Activated CD4-positive, CD25-positive, alpha-beta regulatory T cell treated with anti-CD3 and anti-CD28 coated beads, Interleukin-2, amount 50 U/mL, for 24 hours (primary cell): ENCODE results near the gene CDC34.

ENCODE experiments used
- ATAC-seq, 2 donors: fragments of 150-1000 bp; cut with Tn5 transposase; one replicate each; pipeline ENCODE4 v1.10.0; 2021; ENCODE audit warnings: mild to moderate bottlenecking in 1 of 2, moderate library complexity in 1 of 2

Gene CDC34

DNA sequence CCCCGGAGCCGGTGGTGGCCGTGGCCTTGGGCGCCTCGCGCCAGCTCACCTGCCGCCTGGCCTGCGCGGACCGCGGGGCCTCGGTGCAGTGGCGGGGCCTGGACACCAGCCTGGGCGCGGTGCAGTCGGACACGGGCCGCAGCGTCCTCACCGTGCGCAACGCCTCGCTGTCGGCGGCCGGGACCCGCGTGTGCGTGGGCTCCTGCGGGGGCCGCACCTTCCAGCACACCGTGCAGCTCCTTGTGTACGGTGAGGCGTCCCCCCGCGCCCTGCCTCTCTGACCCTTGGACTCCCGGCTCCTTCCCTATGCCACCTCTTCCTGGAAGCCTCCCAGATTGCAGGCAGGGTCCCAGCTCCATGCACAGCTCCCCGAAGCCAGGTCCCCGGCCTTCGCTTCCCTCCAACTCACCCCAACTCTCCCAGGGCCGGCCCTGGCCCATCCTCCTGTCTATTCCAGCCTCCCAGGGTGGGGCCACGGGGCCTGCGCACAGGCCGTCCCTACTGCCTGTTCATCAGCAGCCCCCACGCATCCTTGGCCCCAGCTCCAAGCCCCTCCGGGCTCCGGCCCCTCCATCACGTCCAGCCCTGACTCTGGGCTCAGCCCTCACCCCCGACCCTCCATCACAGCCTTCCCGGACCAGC lies 33.6 kb upstream of the CDC34 start:
- no peak for ATAC-seq

DNA sequence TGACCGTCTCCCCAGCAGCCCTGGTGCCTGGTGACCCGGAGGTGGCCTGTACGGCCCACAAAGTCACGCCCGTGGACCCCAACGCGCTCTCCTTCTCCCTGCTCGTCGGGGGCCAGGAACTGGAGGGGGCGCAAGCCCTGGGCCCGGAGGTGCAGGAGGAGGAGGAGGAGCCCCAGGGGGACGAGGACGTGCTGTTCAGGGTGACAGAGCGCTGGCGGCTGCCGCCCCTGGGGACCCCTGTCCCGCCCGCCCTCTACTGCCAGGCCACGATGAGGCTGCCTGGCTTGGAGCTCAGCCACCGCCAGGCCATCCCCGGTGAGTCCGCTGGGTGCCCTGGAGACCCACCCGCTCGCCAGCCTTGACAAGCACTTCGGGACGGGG lies 33.1 kb upstream of the CDC34 start:
- no peak for ATAC-seq

DNA sequence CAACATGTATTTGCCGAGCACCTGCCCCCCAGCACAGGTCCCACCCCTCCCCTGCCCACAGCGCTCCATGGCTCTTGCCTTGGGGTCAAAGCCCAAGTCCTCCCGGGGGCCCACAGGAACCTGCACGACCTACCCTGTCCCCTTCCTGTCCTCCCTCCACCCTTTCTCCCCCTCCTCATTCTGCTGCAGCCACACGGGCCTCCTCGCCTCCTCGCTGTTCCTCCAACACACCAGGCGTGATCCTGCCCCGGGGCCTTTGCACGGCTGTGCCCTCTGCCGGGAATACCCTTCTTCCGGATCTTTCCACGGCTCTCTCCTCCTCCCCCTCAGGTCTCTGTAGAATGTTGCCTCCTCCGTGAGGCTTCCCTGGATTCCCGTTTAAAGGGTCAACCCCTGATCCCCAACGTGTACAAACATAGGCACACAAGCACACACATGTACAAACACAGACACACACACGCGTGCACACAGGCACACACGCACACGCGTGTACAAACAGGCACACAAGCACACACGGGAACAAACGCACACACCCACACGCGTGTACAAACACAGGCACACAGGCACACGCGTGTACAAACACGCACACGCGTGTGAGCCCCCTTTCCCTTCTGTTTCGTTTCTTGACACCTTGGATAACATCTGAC lies 32.5 kb upstream of the CDC34 start:
- no peak for ATAC-seq

DNA sequence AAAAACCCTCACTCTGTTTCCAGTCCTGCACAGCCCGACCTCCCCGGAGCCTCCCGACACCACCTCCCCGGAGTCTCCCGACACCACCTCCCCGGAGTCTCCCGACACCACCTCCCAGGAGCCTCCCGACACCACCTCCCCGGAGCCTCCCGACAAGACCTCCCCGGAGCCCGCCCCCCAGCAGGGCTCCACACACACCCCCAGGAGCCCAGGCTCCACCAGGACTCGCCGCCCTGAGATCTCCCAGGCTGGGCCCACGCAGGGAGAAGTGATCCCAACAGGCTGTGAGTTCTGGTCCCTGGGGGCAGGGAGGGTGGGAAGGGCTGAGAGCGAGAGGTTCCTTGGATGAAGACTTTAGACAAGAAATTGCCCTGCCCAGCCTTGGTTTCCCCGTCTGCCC lies 29.9 kb upstream of the CDC34 start:
- ATAC-seq: no peak

DNA sequence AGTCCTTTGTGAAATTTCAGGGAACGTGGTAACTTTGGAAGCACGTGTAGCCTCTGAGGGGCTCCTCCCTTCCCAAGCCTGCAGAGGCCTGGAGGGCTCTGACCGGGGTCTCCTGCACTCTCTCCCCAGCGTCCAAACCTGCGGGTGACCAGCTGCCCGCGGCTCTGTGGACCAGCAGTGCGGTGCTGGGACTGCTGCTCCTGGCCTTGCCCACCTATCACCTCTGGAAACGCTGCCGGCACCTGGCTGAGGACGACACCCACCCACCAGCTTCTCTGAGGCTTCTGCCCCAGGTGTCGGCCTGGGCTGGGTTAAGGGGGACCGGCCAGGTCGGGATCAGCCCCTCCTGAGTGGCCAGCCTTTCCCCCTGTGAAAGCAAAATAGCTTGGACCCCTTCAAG lies 26.9 kb upstream of the CDC34 start:
- ATAC-seq: no peak

DNA sequence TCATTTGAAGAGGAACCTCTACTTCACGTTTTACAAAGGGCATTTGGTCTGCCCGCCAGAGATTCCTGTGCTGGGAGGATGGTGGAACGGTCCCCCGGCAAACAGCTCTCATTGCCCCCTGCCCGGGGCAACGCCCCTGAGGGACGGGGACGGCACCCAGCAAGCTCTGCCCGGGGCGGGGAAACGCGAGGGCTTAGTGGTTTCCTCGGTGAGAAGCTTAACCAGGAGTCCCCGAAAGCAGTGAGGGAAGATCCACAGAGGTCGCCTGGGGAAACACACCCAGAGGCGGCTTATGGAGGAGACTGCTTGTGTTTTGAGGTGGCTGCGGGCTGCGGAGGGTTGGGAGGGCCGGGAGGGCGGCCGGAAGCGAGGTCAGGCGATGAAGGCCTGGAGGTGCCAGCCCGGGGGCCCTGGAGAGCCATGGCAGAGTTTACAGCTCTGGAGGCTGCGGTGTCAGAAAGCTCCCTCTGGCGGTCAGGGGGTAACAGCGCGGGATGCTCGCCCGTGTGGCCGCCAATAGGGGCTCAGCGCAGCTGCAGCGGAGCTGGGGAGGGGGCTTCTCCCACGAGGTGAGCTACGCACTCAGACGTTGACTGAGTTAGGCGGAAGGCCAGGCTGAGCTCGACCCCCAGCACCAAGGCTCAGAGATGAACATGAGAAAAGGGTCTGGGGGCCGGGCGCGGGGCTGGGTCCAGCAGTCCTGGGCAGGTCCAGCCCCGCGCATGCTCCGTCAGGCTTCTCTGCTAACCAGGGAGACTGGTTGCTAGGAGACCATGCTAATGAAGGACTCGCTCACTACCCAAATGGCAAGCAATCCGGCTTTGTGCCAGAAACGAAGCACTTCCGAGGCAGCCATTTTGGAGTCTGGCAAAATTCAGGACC lies 24.9 kb upstream of the CDC34 start:
- peak; percentile 74 to 75 for ATAC-seq

DNA sequence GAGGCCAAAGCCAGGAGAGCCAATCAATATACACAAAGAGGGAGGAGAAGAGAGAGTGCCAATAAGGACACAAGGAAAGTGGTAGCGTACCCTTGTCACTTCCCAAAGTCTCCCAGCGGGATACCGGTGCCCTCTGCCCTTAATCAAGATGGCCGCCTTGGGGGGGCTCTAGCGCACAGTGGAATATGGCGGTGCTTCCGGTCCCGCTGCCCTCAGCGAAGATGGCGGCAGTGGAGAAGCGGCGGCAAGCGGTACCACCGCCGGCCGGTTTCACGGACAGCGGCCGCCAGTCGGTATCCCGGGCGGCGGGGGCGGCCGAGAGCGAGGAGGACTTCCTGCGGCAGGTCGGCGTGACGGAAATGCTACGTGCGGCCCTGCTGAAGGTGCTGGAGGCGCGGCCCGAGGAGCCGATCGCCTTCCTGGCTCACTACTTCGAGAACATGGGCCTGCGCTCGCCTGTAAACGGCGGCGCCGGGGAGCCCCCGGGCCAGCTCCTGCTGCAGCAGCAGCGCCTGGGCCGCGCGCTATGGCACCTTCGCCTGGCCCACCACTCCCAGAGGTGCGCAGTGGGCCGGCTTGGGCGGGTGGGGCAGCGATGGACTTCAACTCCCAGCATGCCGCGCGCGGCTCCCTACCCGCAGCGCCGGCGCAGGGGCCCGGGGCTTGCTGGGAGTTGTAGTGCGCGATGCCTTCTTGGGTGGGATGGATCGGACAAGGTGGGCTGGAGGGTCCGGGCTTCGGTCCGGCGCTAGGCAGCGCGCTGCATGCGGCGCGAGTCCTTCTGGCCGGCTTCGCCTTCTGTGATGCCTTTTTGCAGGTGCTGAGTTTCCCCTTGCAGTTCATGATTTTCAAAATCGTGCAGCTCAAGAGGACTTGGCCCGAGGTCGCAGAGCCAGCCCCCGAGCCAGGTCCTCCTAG lies 24.0 kb upstream of the CDC34 start, which contains the start of gene TPGS1:
Gene TPGS1 (plus strand): TSS at position 212 of the 918 bp plus-strand sequence. CDS start 10 bp downstream, at position 222.
- ATAC-seq: peak; percentile 60 to 63

DNA sequence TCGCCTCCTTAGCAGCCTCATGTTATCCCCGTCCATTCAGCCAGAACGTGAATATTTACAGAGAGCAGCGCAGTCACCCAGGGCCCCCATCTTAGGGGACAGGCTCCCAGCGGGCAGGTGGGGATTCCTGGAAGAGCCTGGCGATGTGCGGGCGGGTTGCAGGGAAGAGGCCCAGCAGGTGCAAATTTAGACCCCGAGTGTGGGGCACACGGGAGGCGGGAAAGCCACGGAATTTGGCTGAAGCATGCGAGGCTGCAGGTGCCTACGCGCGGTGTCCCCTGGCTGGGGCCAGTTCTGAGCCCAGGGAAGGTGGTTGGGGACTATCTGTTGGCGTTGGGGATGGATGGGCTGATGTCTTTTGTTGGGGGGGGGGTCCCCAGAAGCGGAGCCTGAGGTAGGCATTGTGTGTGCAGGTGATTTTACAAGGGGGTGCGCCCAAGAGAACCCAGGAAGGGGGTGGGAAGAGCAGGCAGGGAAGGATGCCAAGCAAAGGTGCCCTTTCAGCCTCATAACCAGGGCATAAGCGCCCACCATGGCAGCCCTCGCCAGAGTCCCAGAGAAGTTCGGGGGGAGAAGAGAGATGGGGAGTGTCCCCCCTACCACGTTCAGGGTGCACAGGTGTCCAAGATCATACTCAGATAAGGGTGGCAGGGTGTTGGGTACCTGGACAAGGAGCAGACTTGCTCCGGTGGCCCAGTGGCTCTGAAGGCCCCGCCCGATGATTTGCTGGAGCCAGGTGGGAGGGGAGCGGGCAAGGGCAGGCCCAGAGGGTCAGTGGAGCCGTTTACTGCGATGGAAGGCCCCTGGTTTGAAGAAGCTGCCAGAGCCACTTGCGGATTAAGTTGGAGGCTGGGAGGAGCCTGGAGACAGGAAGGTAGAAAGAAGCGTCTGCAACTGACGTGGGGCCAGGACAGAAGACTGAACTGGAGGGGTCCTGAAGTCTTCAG lies 23.1 kb upstream of the CDC34 start:
- no peak for ATAC-seq

DNA sequence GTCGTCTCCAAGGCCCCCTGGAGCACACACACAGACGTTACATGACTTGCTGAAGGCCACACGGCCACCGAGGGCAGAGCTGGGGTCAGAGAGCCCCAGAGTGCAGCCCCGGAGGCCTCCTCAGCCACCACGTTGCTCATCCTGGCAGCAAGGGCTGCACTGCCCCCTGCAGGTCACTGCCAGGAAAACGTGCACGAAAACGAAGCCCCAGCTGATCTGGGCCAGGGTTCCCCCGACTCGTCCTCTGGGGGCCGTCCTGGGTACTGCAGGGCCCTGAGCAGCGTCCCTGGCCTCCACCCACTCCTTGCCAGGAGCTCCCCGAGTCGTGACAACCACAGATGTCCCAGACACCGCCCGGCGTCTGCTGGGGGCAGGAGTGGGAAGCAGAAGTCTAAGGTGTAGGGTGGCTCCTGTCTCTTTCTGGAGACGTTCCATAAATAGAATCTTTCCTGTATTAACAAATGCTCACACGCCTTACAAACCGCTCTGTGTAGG lies 20.9 kb upstream of the CDC34 start:
- peak; percentile 46 to 48 for ATAC-seq

DNA sequence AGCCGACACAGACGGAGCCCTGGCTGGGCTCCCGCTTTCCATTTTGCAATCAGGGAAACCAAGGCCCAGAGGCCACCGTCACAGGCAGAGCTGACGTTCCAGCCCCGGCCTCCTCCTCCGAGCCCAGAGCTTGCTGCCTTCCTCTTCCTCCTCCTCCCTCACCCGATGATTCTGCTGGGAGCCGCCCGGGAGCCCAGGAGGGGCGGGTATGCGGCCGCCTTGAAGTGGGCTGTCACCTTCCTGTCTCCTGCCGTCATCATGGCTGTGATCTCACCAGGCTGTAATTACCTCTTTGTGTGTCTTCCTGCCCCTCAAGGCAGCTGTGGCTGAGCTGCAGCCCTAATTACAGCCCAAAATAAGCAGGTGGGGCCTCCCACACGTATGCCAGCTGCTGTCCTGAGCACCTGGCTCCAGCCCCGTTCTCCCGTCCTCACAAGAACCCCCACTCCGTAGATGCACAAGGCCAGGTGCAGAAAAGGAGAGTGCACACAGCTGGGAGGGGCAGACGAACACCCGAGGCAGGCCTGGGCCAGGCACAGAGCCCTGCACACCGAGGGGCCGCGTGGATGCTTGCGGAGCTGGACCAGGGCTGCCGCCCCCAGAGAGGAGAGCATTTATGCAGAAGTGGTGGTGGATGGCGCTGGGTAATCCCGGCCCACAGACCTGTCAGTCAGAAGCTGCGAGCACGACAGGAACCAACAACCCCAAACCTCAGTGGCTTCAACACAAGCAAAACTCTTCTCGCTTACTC lies 20.3 kb upstream of the CDC34 start:
- peak; percentile 31 to 42 for ATAC-seq

DNA sequence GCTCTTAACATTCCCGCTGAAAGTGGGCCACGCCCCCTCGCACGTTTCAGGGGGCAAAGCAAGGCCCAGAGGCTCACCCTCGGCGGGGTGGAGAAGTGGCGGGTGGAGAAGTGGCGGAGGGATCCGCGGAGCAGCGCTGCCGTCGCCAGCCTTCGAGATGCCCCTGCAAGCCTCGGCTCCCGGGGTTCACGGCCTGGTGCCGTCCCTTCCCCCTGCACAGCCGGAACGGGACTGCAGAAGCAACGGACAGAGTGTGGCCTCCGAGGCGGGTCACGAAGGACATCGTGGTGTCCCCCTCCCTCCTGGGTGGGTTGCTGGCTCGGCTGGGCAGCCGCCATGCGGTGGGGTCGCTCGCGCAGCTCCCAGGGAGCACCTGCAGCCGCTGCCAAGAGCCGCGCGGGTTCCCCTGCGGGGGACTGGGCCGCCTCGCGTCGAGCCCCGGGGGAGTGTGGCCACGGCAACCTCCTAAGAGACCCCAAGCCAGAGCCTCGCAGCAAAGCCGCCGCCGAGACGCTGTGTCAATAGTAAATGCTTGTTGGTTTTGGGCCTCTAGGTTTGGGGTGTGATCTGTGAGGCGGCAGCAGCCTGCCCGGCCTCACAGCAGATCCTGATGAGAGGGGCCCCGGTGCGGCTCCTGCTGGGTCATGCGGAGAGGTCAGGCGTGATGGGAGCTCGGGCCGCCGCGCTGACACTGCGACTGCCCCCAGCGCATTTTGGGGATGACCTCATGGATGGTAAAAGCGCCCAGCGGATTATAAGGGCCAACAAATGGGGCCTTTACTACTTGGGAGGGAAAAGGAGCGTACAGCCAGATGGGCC lies 18.8 kb upstream of the CDC34 start:
- ATAC-seq: no peak

DNA sequence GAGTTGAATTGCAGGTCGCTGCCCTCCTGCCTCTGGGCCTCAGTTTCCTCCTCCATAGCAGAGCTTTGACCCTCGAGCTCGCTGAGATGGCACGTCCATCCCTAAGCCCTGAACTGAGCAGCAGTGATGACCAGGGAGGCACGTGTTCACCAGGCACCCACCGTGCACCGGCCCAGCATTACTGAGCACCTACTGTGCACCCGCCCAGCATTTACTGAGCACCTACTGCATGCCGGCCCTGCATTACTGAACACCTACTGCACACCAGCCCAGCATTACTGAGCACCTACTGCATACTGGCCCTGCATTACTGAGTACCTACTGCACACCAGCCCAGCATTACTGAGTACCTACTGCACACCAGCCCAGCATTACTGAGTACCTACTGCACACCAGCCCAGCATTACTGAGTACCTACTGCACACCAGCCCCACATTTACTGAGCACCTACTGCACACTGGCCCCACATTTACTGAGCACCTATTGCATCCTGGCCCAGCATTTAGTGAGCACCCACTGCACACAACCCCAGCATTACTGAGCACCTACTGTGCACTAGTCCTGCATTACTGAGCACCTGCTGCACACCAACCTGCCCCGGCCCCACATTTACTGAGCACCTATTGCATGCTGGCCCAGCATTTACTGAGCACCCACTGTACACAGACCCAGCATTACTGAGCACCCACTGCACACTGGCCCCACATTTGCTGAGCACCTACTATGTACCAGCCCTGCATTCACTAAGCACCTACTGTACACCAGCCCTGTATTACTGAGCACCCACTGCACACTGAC lies 18.0 kb upstream of the CDC34 start:
- no peak for ATAC-seq

DNA sequence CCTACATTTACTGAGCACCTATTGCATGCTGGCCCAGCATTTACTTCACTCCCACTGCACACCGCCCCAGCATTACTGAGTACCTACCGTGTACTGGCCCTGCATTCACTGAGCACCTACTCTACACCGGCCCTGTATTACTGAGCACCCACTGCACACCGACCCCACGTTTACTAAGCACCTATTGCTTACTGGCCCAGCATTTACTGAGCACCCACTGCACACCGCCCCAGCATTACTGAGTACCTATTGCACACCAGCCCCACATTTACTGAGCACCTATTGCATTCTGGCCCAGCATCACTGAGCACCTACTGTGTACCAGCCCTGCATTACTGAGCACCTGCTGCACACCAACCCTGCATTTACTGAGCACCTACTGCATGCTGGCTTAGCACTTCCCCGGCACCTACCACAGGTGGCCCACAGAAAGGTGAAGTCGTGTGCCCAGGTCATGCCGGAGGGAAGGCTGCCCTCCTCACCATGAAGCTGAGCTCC lies 17.3 kb upstream of the CDC34 start:
- no peak for ATAC-seq

DNA sequence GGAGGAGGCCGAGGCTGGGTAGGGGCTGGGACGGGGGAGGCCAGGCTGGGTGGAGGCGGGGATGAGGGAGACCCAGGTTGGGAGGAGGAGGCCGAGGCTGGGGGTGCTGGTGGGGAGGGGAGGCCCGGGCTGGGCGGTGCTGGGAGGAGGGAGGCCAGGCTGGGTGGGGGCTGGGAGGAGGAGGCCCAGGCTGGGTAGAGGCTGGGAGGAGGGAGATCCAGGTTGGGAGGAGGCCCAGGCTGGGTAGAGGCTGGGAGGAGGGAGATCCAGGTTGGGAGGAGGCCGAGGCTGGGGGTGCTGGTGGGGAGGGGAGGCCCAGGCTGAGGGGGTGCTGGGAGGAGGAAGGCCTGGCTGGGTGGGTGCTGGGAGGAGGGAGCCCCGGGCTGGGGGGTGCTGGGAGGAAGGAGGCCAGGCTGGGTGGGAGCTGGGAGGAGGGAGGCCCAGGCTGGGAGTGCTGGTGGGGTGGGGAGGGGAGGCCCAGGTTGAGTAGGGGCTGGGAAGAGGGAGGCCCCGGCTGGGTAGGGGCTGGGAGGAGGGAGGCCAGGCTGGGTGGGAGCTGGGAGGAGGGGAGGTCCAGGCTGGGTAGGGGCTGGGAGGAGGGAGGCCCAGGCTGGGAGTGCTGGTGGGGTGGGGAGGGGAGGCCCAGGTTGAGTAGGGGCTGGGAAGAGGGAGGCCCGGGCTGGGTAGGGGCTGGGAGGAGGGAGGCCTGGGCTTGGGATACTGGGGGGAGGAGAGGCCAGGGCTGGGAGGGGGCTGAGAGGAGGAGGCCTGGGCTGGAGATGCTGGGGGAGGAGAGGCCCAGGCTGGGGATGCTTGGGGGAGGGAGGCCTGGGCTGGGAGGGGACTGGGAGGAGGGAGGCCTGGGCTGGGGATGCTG lies 13.6 kb upstream of the CDC34 start:
- ATAC-seq: no peak

DNA sequence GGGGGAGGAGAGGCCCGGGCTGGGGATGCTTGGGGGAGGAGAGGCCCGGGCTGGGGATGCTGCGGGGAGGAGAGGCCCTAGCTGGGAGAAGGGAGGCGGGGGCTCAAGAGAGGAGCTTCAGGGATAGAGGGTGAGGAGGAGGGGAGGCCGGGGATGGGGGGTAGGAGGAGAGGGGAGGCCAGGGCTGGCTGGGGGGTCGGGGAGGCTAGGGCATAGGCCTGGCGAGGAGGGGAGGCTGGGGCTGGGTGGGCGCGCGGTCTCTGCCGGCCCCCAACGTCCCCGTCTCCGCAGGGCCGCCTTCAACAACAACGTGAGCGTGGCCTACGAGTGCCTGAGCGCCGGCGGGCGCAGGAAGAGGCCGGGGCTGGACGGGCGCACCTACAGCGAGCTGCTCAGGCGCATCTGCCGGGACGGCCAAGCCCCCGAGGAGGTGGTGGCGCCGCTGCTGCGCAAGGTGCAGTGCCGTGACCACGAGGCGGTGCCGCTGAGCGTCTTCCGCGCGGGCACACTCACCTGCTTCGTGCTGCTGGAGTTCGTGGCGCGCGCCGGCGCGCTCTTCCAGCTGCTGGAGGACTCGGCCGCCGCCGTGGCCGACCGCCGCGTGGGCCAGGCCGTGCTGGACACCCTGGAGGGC lies 12.8 kb upstream of the CDC34 start:
- ATAC-seq: peak; percentile 80 to 83

DNA sequence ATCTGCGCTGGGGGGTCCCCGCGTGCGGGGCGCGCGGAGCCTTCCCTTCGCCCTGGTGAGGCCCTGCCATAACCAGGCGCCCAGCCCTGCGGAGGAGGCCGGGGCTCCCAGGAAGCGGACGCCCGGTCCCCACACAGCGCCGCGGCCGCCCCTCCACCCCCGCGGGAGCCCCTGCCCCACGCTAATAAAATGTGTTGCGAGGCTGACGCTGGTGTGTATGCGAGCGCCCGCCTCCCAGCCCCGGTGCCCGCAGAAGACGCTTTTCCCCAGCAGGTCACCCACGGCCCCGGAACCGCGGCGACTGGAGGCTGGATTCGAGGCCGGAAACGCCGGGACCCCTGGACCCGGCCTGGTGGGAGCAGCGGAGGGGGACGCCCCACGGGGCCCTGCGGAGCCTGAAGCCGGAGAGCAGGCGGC lies 12.1 kb upstream of the CDC34 start:
- ATAC-seq: no peak

DNA sequence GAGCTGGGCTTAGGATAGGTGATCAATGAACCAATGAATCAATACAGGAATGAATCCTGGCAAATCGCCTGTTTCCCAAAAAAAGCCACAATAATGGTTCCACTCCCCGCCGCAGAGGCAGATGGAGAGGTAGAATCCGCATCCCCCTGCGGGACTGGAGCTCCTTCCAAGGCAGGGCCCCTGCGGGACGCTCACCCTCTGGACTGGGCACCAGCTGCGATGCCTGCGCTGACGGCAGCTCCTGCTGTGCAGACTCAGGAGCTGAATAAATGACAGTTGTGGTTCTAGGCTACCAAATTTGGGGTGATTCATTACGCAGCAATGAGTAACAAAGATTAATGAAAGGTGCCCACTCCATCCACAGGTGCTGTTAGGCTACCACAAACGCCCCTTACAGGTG lies 8.8 kb upstream of the CDC34 start:
- ATAC-seq: no peak
